Activated B cell treated with CpG ODN at 0.5 μM for 24 hours (primary cell): ENCODE results near the gene SMC4. TPM values are rescaled to one million over a fixed set of nuclear protein-coding genes. Genes with fewer than 3 reads are reported as not detected.

Source experiments
- ATAC-seq: fragments of 200-7000 bp; cut with Tn5 transposase; one replicate; pipeline ENCODE4 v1.10.0; 2021; ENCODE audit warnings: low read depth, mild to moderate bottlenecking, moderate library complexity
- CTCF ChIA-PET: fragments of 350-600 bp; sonication (Branson Sonifier 250); formaldehyde crosslinking; loops from one replicate; lab custom pipeline; 2021; ENCODE audit warnings: antibody characterized with exemption; lab: Charles Lee
- POLR2A ChIA-PET: fragments of 350-600 bp; sonication (Branson Sonifier 250); formaldehyde crosslinking; loops from one replicate; lab custom pipeline; 2021; ENCODE audit warnings: antibody characterized with exemption; lab: Charles Lee
- DNase-seq: peaks from one replicate; pipeline ENCODE4 v3.0.0; 2022
- H3K27ac Mint-ChIP-seq: one replicate; pipeline ENCODE4 v1.8.0; 2020; ENCODE audit warnings: mixed read lengths
- H3K27me3 Mint-ChIP-seq: one replicate; pipeline ENCODE4 v1.8.0; 2021; ENCODE audit warnings: mixed read lengths
- H3K36me3 Mint-ChIP-seq: one replicate; pipeline ENCODE4 v1.8.0; 2021; ENCODE audit warnings: low read depth, mixed read lengths
- H3K4me1 Mint-ChIP-seq: one replicate; pipeline ENCODE4 v1.8.0; 2021; ENCODE audit warnings: mixed read lengths
- H3K4me3 Mint-ChIP-seq: one replicate; pipeline ENCODE4 v1.8.0; 2020; ENCODE audit warnings: mild to moderate bottlenecking, mixed read lengths
- H3K9me3 Mint-ChIP-seq: one replicate; pipeline ENCODE4 v1.8.0; 2020; ENCODE audit warnings: mixed read lengths
- intact Hi-C: fragments of 100-400 bp; cut with micrococcal nuclease; formaldehyde crosslinking; loops from one replicate; pipeline ENCODE4 v1.15.1; 2024
- total RNA-seq: library from RNA; stranded (reverse); gene quantifications from 2 replicates; pipeline ENCODE4 v1.2.3, GENCODE V29; 2022
- TF ChIP-seq, protein P1 (sequence below): fragments of 200-600 bp; IDR thresholded peaks from one replicate; pipeline ENCODE4 v1.8.0; 2022; ENCODE audit warnings: antibody characterized with exemption, mild to moderate bottlenecking

The SMC4 gene
- total RNA-seq, 1 donor from 2014 or later = 40.4 TPM

GRCh38 chr3:160384639-160385318, 14.7 kb upstream of the SMC4 start:
- Mint-ChIP-seq H3K27ac (no peak overlapping the region), H3K36me3 (peaks cover 12% of the 10 kb centered on the region), H3K9me3 (no peaks in the 10 kb centered on the region), H3K4me3 (no peak overlapping the region), H3K4me1 (no peaks in the 10 kb centered on the region), H3K27me3 (no peaks in the 10 kb centered on the region)
- ChIA-PET POLR2A (no interaction called here), CTCF (no interaction called here)
- ATAC-seq (no peak), DNase-seq (no peak)
- intact Hi-C loops = no loop called here
- TF ChIP-seq, protein P1, sequence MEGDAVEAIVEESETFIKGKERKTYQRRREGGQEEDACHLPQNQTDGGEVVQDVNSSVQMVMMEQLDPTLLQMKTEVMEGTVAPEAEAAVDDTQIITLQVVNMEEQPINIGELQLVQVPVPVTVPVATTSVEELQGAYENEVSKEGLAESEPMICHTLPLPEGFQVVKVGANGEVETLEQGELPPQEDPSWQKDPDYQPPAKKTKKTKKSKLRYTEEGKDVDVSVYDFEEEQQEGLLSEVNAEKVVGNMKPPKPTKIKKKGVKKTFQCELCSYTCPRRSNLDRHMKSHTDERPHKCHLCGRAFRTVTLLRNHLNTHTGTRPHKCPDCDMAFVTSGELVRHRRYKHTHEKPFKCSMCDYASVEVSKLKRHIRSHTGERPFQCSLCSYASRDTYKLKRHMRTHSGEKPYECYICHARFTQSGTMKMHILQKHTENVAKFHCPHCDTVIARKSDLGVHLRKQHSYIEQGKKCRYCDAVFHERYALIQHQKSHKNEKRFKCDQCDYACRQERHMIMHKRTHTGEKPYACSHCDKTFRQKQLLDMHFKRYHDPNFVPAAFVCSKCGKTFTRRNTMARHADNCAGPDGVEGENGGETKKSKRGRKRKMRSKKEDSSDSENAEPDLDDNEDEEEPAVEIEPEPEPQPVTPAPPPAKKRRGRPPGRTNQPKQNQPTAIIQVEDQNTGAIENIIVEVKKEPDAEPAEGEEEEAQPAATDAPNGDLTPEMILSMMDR = no peak

DNA sequence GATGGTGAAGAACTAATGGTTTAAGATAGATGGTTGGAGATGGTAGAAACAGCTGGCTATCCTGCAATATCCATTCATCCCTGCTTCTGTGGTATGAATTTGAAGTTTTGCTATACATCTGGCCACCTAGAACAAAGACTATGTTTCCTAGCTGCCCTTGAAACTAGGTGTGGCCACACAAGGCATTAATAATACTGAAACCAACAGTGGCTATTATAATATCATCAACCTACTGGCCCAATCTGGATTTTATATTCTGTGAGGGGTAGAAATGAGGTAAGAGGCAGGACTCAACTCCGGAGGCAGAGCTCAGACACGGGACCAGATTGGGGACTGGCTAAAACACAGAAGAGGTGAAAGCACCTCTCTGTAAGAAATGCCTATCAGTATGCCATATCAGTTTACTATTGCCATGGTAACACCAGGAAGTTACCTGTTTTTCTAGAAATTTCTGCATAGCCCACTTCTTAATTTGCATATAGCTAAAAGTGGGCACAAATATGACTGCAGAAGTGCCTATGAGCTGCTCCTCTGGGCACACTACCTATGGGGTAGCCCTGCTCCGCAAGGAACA, 8.8 kb upstream of the SMC4 start:
- Mint-ChIP-seq H3K4me3 (no peak overlapping the region), H3K27me3 (no peaks in the 10 kb centered on the region), H3K36me3 (no peaks in the 10 kb centered on the region), H3K9me3 (no peaks in the 10 kb centered on the region), H3K4me1 (peaks cover 5% of the 10 kb centered on the region), H3K27ac (no peak overlapping the region)
- ATAC-seq (no peak), DNase-seq (no peak)
- TF ChIP-seq, protein P1 = no peak
- POLR2A ChIA-PET = no interaction called here
- intact Hi-C loops = no loop called here
- CTCF ChIA-PET = no interaction called here

- Mint-ChIP-seq H3K27ac (no peak overlapping the region), H3K36me3 (no peaks in the 10 kb centered on the region), H3K9me3 (no peaks in the 10 kb centered on the region), H3K4me1 (peaks cover 5% of the 10 kb centered on the region), H3K27me3 (no peaks in the 10 kb centered on the region), H3K4me3 (no peak overlapping the region)
- ATAC-seq (no peak), DNase-seq (no peak)
- ChIA-PET POLR2A (no interaction called here), CTCF (interaction anchor here (1.0 kb wide), 1 partner anchor 22 kb away, joined by 3 read pairs; no protein-coding TSS in a partner anchor)
- TF ChIP-seq, protein P1 = no peak
- intact Hi-C loops = no loop called here
Observed at GRCh38 chr3:160392798-160393197, 6.7 kb upstream of the SMC4 start.

DNA sequence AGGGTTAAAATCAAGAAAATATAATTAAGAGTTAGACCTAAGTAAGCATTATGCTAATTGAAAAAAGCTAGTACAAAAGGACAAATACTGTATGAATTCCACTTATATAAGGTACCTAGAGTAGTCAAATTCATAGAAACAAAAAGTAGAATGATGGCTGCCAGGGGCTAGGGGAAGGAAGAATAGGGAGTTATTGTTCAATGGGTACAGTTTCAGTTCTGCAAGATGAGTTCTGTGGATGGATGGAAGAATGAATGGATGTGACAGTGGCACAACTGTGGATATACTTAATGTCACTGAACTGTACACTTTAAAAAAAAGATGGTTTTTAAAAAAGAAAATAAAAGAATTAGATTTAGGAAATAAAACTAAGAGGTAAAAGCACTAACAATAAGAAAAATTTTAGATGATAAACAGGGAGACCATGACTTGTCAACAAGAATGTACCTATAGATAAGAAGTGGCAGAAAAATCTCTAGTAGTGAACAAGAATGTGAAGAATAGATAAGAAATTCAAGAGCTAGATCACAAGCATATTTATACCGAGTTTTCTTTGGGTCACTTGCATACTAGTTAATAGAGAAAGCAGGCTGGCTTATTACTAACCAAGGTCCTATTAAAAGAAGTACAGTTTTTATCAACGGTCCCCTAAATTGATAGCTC, 6.0 kb upstream of the SMC4 start:
- Mint-ChIP-seq H3K27ac (no peak overlapping the region), H3K4me3 (no peak overlapping the region), H3K36me3 (peaks cover 2% of the 10 kb centered on the region), H3K27me3 (no peaks in the 10 kb centered on the region), H3K4me1 (peaks cover 10% of the 10 kb centered on the region), H3K9me3 (no peaks in the 10 kb centered on the region)
- DNase-seq = no peak
- CTCF ChIA-PET = no interaction called here
- TF ChIP-seq, protein P1 = no peak
- intact Hi-C loops = no loop called here
- ATAC-seq = no peak
- POLR2A ChIA-PET = no interaction called here

DNA sequence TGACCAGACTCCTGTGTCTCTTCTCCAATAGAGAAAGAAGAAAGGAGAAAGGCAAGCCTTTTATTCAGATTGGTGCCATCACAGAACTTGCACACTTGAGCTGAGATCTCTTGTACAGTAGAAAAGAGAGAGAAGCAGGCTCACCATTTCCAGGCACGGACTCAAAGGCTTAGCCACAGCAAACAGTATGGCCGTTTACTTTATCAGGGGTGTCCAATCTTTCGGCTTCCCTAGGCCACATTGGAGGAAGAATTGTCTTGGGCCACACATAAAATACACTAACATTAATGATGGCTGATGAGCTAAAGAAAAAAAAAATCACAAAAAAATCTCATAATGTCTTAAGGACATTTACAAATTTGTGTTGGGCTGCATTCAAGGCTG, 5.4 kb upstream of the SMC4 start:
- DNase-seq (no peak), ATAC-seq (no peak)
- Mint-ChIP-seq H3K4me3 (no peak overlapping the region), H3K27ac (no peak overlapping the region), H3K4me1 (peaks cover 14% of the 10 kb centered on the region), H3K27me3 (no peaks in the 10 kb centered on the region), H3K36me3 (peaks cover 6% of the 10 kb centered on the region), H3K9me3 (no peaks in the 10 kb centered on the region)
- intact Hi-C loops = no loop called here
- TF ChIP-seq, protein P1 = no peak
- POLR2A ChIA-PET = no interaction called here
- CTCF ChIA-PET = no interaction called here
